HG03521 (cell line): ENCODE measurements around the gene ADM5.

Experiments
- ATAC-seq: cut with Tn5 transposase; IDR thresholded peaks from one replicate; pipeline ENCODE4 v1.9.1; 2021; ENCODE audit warnings: mild to moderate bottlenecking, moderate library complexity; ENCODE audit not compliant: unreplicated experiment

ADM5 gene, protein sequence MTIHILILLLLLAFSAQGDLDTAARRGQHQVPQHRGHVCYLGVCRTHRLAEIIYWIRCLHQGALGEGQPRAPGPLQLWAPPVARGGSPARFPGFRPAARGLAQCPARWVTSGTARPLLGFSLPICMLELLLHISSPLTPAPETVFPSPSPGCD

GRCh38 chr19:49689133-49690078, at the start of gene ADM5:
Gene ADM5 (plus strand): TSS chr19:49689594. CDS start chr19:49689838, 244 bp downstream.
- no peak for ATAC-seq

GRCh38 chr19:49640113-49640898, 49.1 kb upstream of the ADM5 start, which contains the start of gene RRAS:
Gene RRAS (minus strand): TSS chr19:49640143. CDS start chr19:49640098, 45 bp downstream.
- ATAC-seq: peak; percentile 46

- ATAC-seq: peak; percentile 61
These were observed 47.5 kb upstream of the ADM5 start, which contains the start of gene SCAF1 for GRCh38 chr19:49641688-49642491. Gene SCAF1 (plus strand): TSS chr19:49642209. CDS start chr19:49645027, 2,818 bp downstream.

DNA sequence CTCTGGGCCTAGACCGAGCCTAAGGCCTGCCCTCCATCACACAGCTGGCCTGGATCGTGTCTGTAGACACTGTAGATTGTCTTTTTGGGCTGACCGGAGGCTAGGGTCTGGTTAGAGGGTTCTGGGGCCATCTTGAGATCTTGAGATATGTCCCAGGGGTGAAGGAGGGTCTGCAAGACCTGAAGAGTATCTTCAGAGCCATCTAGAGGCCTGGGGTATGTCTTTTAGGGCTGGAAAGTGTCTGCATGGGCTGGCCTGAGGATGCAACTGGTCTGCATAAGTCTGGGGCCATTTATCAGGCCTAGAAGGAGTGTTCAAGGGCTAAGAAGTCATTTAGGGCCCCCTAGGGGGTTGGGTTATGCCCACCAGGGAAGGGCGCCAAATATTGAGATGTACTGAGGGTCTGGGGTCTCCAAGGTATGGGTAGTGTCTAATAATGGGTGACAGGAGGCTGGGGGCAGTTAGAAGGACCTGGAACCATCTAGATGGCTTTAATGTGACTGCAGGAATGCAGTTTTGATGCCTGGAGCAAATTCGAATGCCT, 46.8 kb upstream of the ADM5 start:
- no peak for ATAC-seq

GRCh38 chr19:49643466-49643865, 45.9 kb upstream of the ADM5 start:
- no peak for ATAC-seq

DNA sequence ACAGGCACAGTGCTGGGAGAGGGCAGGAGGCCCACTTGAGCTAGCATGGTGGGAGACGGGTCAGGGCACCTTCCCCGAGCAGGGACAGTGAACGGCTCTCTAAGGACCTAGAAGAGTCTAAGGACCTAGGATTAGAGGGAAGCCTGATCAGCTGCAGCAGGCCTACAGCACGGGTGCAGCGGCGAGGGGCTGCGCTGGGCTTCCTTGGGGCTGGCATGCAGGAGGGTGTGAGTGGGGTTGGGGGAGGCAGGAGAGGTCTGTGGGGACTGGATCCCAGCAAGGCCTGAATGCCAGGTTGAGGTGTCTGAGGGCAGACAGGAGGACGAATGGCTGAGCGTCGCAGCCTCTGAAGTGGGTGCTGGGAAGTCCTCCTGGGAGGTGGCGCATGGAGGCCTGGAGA, 43.8 kb upstream of the ADM5 start:
- ATAC-seq: no peak

GRCh38 chr19:49645995-49646394, 43.4 kb upstream of the ADM5 start:
- ATAC-seq: no peak

- no peak for ATAC-seq
These were observed 42.8 kb upstream of the ADM5 start for GRCh38 chr19:49646586-49646985.

DNA sequence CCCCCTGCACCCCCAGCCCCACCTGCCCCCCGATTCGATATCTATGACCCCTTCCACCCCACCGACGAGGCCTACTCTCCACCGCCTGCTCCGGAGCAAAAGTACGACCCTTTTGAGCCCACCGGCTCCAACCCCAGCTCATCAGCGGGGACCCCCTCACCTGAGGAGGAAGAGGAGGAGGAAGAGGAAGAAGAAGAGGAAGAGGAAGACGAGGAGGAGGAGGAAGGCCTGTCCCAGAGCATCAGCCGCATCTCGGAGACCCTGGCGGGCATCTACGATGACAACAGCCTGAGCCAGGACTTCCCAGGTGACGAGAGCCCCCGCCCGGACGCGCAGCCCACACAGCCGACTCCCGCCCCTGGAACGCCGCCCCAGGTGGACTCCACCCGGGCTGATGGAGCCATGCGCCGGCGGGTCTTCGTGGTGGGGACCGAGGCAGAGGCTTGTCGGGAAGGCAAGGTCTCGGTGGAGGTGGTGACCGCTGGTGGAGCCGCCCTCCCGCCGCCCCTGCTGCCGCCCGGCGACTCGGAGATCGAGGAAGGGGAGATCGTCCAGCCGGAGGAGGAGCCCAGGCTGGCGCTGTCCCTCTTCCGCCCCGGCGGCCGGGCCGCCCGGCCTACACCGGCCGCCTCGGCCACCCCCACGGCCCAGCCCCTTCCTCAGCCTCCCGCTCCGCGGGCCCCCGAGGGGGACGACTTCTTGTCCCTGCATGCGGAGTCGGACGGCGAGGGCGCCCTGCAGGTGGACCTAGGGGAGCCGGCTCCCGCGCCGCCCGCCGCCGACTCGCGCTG, 38.2 kb upstream of the ADM5 start:
- no peak for ATAC-seq

DNA sequence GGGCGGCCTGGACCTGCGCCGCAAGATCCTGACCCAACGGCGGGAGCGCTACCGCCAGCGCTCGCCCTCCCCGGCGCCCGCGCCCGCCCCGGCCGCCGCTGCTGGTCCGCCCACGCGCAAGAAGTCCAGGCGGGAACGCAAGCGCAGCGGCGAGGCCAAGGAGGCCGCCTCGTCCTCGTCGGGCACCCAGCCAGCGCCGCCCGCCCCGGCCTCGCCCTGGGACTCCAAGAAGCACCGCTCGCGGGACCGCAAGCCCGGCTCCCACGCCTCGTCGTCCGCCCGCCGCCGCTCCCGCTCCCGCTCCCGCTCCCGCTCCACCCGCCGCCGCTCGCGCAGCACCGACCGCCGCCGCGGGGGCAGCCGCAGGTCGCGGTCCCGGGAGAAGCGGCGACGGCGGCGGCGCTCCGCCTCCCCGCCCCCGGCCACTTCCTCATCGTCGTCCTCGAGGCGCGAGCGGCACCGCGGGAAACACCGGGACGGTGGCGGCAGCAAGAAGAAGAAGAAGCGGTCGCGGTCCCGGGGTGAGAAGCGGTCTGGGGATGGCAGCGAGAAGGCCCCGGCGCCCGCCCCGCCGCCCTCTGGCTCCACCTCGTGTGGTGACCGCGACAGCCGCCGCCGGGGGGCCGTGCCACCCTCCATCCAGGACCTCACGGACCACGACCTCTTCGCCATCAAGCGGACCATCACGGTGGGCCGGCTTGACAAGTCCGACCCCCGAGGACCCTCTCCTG, 37.4 kb upstream of the ADM5 start:
- ATAC-seq: no peak

- ATAC-seq: no peak
These were observed 36.6 kb upstream of the ADM5 start for GRCh38 chr19:49652551-49653465.

GRCh38 chr19:49653466-49653806, 36.0 kb upstream of the ADM5 start:
- ATAC-seq: no peak

DNA sequence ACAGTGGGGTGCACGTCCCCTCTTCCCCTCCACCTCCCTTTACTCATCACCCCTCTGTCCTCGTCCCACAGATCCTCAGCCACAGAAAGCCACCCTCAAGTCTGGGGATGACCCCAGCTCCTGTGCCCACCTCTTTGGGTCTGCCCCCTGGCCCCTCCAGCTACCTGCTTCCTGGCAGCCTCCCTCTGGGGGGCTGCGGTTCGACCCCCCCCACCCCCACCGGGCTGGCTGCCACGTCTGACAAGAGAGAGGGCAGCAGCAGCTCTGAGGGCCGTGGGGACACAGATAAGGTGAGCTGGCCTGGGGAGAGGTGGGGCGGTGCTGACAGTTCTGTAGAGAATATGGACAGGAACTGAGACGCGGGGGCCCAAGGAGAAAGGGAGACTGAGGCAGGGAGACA, 34.8 kb upstream of the ADM5 start:
- no peak for ATAC-seq

DNA sequence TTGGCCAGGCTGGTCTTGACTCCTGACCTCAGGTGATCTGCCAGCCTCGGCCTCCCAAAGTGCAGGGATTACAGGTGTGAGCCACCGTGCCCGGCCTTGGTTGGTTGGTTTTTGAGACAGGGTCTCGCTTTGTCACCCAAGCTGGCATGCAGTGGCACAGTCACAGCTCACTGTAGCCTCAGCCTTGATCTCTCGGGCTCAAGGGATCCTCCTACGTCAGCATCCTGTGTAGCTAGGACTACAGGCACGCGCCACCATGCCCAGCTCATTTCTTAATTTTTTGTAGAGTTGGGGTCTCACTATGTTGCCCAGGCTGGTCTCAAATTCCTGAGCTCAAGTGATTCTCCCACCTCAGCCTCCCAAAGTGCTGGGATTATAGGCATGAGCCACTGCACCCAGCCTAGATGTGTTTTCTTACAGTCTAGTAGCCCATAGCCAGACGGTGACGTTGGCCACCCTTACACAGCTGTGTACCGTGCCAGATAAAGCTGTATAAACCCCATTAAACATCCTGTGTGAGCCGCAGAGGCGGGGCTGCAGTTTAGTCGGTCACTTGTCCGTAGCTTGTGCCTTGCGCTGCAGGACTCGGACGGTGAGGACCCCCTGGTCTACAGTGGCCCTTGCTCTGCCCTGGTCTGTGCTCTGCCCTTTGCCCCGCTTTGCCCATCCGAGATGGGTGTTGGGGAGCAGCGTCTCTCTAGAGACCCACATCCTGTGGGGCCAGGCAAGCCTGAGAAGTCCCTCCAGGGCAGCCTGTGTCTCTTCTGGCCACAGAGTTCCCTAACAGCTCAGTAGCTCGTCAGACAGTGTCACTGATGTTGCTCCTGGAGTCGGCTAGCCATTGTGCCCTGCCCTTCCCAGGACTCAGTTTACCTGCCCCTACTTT, 33.6 kb upstream of the ADM5 start:
- no peak for ATAC-seq

DNA sequence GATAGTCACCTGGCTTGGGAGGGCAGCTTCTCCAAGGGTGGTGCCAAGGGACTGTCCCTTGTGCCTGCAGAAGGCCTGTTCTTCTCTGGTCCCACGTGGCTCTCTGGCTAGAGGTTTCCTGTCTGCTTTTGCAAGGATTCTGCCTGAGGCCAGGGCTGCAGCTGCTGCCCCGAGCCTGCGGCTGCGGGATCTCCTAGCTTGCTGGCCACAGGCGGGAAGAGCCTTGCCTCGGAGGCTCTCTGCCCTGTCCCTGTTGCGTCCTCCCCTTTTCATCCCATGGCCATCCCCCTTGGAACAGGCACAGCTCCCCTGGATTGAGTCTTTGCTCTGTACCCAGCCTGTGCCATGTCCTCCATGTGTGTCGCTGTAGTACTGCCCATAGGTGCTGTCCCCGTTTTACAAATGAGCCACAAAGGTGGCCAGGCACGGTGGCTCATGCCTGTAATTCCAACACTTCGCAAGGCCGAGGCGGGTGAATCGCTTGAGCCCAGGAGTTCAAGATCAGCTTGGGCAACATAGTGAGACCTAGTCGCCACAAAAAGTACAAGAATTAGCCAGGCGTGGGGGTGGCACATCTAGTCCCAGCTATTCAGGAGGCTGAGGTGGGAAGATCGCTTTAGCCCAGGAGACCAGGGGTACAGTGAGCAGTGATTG, 32.8 kb upstream of the ADM5 start:
- no peak for ATAC-seq

DNA sequence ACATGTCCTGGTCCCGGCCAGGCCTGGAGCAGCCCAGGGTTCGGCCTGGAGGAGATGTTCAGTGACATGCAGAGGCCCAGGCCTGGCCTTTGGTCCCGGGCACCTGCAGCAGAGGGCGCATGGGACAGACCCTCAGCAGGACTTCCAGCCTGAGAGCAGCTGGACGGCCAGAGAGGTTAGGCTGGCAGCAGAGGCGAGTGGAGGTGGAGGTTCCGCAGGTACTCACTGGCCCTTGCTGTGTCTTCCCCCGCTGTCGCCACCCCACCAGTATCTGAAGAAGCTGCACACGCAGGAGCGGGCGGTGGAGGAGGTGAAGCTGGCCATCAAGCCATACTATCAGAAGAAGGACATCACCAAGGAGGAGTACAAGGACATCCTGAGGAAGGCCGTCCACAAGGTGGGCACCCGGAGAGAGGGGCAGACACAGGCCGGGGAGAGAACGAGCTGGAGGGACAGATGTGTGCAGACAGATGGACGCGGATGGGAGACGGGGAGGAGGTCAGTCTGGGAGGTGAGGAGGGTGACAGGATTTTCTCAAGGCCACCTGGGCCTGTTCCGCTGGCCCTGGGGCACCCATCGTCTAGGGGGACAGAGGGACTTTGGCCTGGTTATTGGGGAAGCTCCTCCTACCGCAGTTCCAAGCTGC, 31.8 kb upstream of the ADM5 start:
- no peak for ATAC-seq
